Upper lobe of left lung (tissue), 6 donors: Measurements from ENCODE around the gene RUNX1. TPM values are rescaled to one million over a fixed set of nuclear protein-coding genes. Genes with fewer than 3 reads are reported as not detected.

ENCODE experiments used
- ATAC-seq, 2 donors: fragments of 200-7000 bp; cut with Tn5 transposase; one replicate each; pipeline ENCODE4 v1.9.1; 2022; ENCODE audit warnings: mild to moderate bottlenecking in 2 of 2, moderate library complexity in 2 of 2; ENCODE audit not compliant: low FRiP score in 2 of 2
- DNase-seq, 2 donors: peaks; one replicate each; pipeline ENCODE4 v3.0.0-alpha.2; 2019 to 2020
- H3K27ac ChIP-seq, 4 donors: fragments of 200-600 bp; sonication (generic); one replicate each; pipeline ENCODE4 v1.5.1; 2016 to 2019
- H3K27me3 ChIP-seq, 4 donors: fragments of 200-600 bp; sonication (generic); one replicate each; pipeline ENCODE4 v1.5.1; 2017 to 2019
- H3K36me3 ChIP-seq, 4 donors: fragments of 200-600 bp; sonication (generic); one replicate each; pipeline ENCODE4 v1.5.1; 2016 to 2019
- H3K4me1 ChIP-seq, 4 donors: fragments of 200-600 bp; sonication (generic); one replicate each; pipeline ENCODE4 v1.5.1; 2018 to 2019
- H3K4me3 ChIP-seq, 4 donors: fragments of 200-600 bp; sonication (generic); one replicate each; pipeline ENCODE4 v1.5.1; 2017 to 2019; ENCODE audit warnings: mild to moderate bottlenecking in 2 of 4, moderate library complexity in 1 of 4
- H3K9me3 ChIP-seq, 4 donors: fragments of 200-600 bp; sonication (generic); one replicate each; pipeline ENCODE4 v1.5.1; 2018 to 2019
- EP300 ChIP-seq, 4 donors: sonication (generic); formaldehyde crosslinking; IDR thresholded peaks; one replicate each; pipeline ENCODE4 v1.5.1; 2017; ENCODE audit warnings: antibody characterized with exemption in 4 of 4, control low read depth in 2 of 4
- POLR2A ChIP-seq, 4 donors: fragments of 450-650 bp; IDR thresholded peaks; one replicate each; pipeline ENCODE4 v1.5.1; 2016 to 2017; ENCODE audit warnings: antibody characterized with exemption in 4 of 4, mild to moderate bottlenecking in 2 of 4
- POLR2AphosphoS5 ChIP-seq, 2 donors: sonication (generic); formaldehyde crosslinking; IDR thresholded peaks; one replicate each; pipeline ENCODE4 v1.5.1; 2017; ENCODE audit warnings: antibody characterized with exemption in 2 of 2
- WGBS, 2 donors: methylation state at CpG; one replicate each; pipeline ENCODE4 v1.1.5; 2017 to 2018; 5-methylcytosine and 5-hydroxymethylcytosine counted together
- total RNA-seq, 6 donors: library from RNA; depleted of rRNA in 4 of 6; stranded (reverse); fragments of >200 nt in 4 of 6; gene quantifications; one replicate each; pipeline versions ENCODE4 v1.1.0 to v1.2.1, GENCODE V29; 2016 to 2021
- TF ChIP-seq, protein P1 (sequence below), 6 experiments: fragments of 450-650 bp in 4 of 6; fragments of 200-600 bp in 2 of 6; sonication (generic) in 2 of 6; IDR thresholded peaks; one replicate each; pipeline ENCODE4 v1.5.1; 2016 to 2019; ENCODE audit warnings: antibody characterized with exemption in 6 of 6
- donor health status: DM: no; HTN: no; CAD: no; lungs with moderate emphysema.
- donor health status: DM: no; HTN: yes; CAD: no; lungs with severe emphysema.

Gene RUNX1
- total RNA-seq, 6 donors from 2014 or later: 62.2 to 252 (median 98.2) TPM

DNA sequence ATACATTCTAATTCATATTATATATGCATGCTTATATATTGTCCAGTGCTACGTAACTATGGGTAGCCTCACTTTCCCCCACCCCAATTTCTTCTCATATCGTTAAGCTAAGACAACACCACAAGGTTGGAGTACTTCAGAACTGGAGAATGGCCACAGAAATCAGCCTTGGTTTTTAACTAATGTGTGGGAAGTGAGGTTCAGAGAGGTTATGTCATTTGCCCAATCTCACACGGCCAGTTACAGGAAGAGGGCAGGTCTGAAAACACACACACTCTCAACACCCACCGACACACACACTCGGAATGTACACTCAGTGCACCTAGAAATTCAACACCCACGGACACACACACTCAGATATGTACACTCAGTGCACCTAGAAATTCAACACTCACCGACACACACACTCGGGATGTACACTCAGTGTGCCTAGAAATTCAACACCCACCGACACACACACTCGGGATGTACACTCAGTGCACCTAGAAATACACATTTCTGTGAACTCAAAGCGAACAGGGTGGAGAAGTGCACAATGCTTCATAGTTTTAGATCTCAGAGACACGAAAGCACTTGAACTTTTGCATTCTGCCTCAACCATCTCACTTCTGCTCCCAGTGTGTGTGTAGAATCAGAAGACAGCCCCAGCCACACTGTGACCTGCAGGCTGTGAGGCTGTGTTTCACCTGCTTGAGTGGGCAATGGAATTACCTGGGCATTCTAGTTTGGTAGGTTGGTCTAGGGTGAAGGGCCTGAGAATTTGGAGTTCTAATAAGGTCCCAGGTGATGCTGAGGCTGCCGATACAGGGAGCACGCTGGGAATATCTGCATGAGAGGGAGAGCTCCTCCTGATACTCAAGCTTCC, 209.9 kb downstream of the RUNX1 start:
- H3K4me1 ChIP-seq: peaks cover 30 to 62% (median 52%) of the 10 kb centered on the region in 4 donors
- H3K9me3 ChIP-seq: no peaks in the 10 kb centered on the region
- H3K4me3 ChIP-seq: no peak overlapping the region
- no peaks in the 10 kb centered on the region for H3K27me3 ChIP-seq
- DNase-seq (no peak), ATAC-seq (no peak)
- peaks cover 0 to 18% (median 9%) of the 10 kb centered on the region in 4 donors for H3K36me3 ChIP-seq
- 73 to 75% methylated on average over 14 of the region's 14 CpGs for WGBS, 2 donors
- H3K27ac ChIP-seq: peak overlapping the region in 3 of 4 donors; percentile 5 to 39 (median 18)
- TF ChIP-seq POLR2AphosphoS5 (IDR thresholded peaks at IDR 0.05) (no peak), EP300 (IDR thresholded peaks at IDR 0.05) (no peak), POLR2A (IDR thresholded peaks at IDR 0.05) (no peak)
- TF ChIP-seq, protein P1, sequence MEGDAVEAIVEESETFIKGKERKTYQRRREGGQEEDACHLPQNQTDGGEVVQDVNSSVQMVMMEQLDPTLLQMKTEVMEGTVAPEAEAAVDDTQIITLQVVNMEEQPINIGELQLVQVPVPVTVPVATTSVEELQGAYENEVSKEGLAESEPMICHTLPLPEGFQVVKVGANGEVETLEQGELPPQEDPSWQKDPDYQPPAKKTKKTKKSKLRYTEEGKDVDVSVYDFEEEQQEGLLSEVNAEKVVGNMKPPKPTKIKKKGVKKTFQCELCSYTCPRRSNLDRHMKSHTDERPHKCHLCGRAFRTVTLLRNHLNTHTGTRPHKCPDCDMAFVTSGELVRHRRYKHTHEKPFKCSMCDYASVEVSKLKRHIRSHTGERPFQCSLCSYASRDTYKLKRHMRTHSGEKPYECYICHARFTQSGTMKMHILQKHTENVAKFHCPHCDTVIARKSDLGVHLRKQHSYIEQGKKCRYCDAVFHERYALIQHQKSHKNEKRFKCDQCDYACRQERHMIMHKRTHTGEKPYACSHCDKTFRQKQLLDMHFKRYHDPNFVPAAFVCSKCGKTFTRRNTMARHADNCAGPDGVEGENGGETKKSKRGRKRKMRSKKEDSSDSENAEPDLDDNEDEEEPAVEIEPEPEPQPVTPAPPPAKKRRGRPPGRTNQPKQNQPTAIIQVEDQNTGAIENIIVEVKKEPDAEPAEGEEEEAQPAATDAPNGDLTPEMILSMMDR (IDR thresholded peaks at IDR 0.05): no peak

- ATAC-seq (no peak), DNase-seq (no peak)
- Histone ChIP-seq H3K9me3 (no peaks in the 10 kb centered on the region), H3K27me3 (no peaks in the 10 kb centered on the region), H3K27ac (peak overlapping the region; percentile 74 to 85 (median 82)), H3K4me1 (peaks cover 21 to 53% (median 43%) of the 10 kb centered on the region in 4 donors), H3K36me3 (peaks cover 0 to 35% (median 23%) of the 10 kb centered on the region in 4 donors), H3K4me3 (peak overlapping the region in 2 of 4 donors; percentile 19 to 28)
- 42 to 54% methylated on average over 4 of the region's 4 CpGs for WGBS, 2 donors
- TF ChIP-seq POLR2A (IDR thresholded peaks at IDR 0.05) (no peak), POLR2AphosphoS5 (IDR thresholded peaks at IDR 0.05) (no peak), EP300 (IDR thresholded peaks at IDR 0.05) (no peak)
- TF ChIP-seq, protein P1 (IDR thresholded peaks at IDR 0.05): no peak
Measured at GRCh38 chr21:34836933-34837505, 212.1 kb downstream of the RUNX1 start.

DNA sequence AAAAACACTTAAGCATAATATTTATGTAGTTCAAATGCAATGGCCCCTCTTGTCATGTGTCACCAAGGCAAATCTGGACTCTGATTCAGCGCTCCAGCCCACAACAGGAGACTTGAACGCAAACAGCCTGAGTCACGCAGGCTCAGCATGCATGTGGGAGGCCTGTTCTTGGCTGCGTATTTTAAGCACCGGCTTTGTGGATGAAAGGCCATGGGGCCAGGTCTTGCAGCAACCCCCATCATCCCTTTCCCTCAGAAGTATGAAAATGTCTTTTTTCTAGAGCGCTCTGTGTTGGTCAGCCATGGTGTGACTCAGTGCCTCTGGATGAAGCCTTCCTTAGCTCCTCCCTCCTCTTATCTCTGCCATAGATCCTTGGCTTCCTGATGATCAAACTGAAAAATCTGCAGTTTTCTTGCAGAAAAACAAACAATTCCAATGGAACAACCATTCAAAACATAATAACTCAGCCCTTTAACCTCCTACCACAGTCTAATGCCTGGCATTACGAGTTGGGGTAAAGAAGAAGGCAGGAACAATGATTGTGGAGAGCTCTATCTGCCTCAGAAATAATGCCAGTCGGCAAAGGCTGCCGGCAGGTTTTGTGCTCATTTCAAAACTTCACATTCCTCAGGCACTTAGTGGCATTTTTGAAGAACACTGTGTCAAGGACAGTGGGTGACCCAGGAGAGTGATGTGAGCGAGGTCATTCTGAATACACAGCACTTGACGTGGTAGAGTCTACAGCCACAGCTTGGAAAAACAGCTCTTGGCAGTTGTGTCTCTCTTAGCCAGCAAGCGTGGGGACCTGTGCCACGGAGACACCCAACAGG, 212.8 kb downstream of the RUNX1 start:
- Histone ChIP-seq H3K4me3 (peak overlapping the region in 2 of 4 donors; percentile 19 to 28), H3K4me1 (peaks cover 21 to 53% (median 45%) of the 10 kb centered on the region in 4 donors), H3K27ac (peak overlapping the region; percentile 74 to 85 (median 82)), H3K9me3 (no peaks in the 10 kb centered on the region), H3K36me3 (peaks cover 0 to 32% (median 20%) of the 10 kb centered on the region in 4 donors), H3K27me3 (no peaks in the 10 kb centered on the region)
- ATAC-seq (peak; percentile 86 to 92), DNase-seq (peak in 1 of 2 donors; percentile 92)
- WGBS, 2 donors: 59 to 66% methylated on average over 11 to 13 of the region's 13 CpGs
- peak in 1 of 4 donors; percentile 24 for TF ChIP-seq POLR2A (IDR thresholded peaks at IDR 0.05)
- TF ChIP-seq, protein P1 (IDR thresholded peaks at IDR 0.05): no peak
- peak in 2 of 4 donors; percentile 63 to 85 for TF ChIP-seq EP300 (IDR thresholded peaks at IDR 0.05)
- peak; percentile 52 to 67 for TF ChIP-seq POLR2AphosphoS5 (IDR thresholded peaks at IDR 0.05)

DNA sequence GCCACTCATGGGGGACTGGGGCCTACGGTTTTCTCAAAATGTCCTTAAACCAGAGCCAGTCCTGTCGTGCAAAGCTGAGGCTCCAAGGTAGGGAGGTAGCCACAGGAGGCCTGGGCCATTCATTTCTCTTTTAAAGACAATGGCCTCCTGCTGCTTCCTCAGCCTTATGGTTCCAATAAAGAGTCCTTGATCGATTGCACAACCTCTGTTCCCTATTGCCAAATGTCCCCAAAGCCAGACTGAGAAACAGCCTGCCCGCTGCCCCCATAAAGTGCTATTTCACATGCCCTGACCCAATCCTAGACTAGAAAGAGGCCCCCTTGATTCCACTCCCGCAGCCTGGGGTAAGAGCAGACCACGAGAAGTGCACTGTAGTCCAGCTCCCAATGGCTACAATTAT, 213.6 kb downstream of the RUNX1 start:
- ATAC-seq (peak in 1 of 2 donors; percentile 59), DNase-seq (peak in 1 of 2 donors; percentile 72)
- TF ChIP-seq EP300 (IDR thresholded peaks at IDR 0.05) (peak in 3 of 4 donors; percentile 7 to 85 (median 32)), POLR2AphosphoS5 (IDR thresholded peaks at IDR 0.05) (peak; percentile 61 to 81), POLR2A (IDR thresholded peaks at IDR 0.05) (no peak)
- TF ChIP-seq, protein P1 (IDR thresholded peaks at IDR 0.05): no peak
- no peaks in the 10 kb centered on the region for H3K27me3 ChIP-seq
- H3K36me3 ChIP-seq: peaks cover 0 to 27% (median 17%) of the 10 kb centered on the region in 4 donors
- WGBS, 2 donors: 52 to 53% methylated on average over 6 of the region's 6 CpGs
- no peak overlapping the region for H3K4me3 ChIP-seq
- H3K9me3 ChIP-seq: no peaks in the 10 kb centered on the region
- peak overlapping the region; percentile 74 to 85 (median 82) for H3K27ac ChIP-seq
- H3K4me1 ChIP-seq: peaks cover 21 to 53% (median 47%) of the 10 kb centered on the region in 4 donors
